ENCODE measurements around the gene SEC14L6.
"Not testable (repeated sequence)": the region's sequence is repeated elsewhere in the genome, so short reads cannot be mapped to it uniquely, and the experiment has no call there.

The SEC14L6 gene

DNA sequence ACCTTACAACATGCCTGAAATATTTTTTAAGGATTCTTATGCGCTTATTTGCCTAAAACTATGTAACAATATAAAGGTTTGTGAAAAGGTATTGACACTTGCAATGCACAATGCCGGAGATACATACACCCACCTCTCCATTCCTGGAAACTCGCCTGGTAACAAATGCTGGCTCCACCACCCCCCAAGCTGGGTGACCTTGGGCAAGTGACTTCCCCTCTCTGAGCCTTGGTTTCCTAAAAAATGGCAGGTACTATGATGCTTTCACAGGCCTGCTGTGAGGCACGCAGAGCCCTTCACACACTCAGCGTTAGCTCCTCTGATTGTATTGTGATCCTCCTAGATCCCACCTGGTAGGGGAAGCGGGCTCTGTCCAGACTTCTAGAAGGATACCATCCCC, 25.7 kb upstream of the SEC14L6 start:
- no peak overlapping the region for H3K27ac ChIP-seq (ENCODE audit: low read depth, low read length)
- no peak overlapping the region for H3K4me2 ChIP-seq (ENCODE audit: low read length)
- no peak overlapping the region for H3K4ac ChIP-seq (ENCODE audit: low read depth, low read length)
- no peaks in the 10 kb centered on the region for H3K27me3 ChIP-seq (ENCODE audit: insufficient read depth, low read length, poor library complexity)
- no peak overlapping the region for H2BK5ac ChIP-seq (ENCODE audit: low read length)
- no peak for DNase-seq
- H3K4me1 ChIP-seq (ENCODE audit: control insufficient read depth, low read depth, low read length) = no peaks in the 10 kb centered on the region
- no peaks in the 10 kb centered on the region for H3K79me1 ChIP-seq (ENCODE audit: low read length)
- H4K5ac ChIP-seq (ENCODE audit: low read length) = no peak overlapping the region
- H4K8ac ChIP-seq (ENCODE audit: low read depth, low read length) = no peak overlapping the region
- H3K4me3 ChIP-seq (ENCODE audit: low read length) = no peak overlapping the region
- H3K9ac ChIP-seq (ENCODE audit: low read length) = no peak overlapping the region
- no peak overlapping the region for H2AK5ac ChIP-seq (ENCODE audit: low read length)
- H3K56ac ChIP-seq (ENCODE audit: low read length) = no peak overlapping the region
- no peak overlapping the region for H2BK15ac ChIP-seq (replicated peaks; ENCODE audit: low read depth)
- H3K36me3 ChIP-seq (ENCODE audit: control insufficient read depth, insufficient read depth, low read length) = peaks cover 6% of the 10 kb centered on the region
- no CpG with 5 or more reads among the region's 6 CpGs for WGBS (ENCODE audit: extremely low coverage, insufficient coverage, low lambda C conversion rate)
- H2BK120ac ChIP-seq (ENCODE audit: low read depth, low read length) = no peak overlapping the region
- H3K18ac ChIP-seq (ENCODE audit: low read length) = no peak overlapping the region
- no peak overlapping the region for H3K23ac ChIP-seq (ENCODE audit: low read length)
- no peaks in the 10 kb centered on the region for H3K79me2 ChIP-seq (ENCODE audit: control insufficient read depth, insufficient read depth, low read length)

DNA sequence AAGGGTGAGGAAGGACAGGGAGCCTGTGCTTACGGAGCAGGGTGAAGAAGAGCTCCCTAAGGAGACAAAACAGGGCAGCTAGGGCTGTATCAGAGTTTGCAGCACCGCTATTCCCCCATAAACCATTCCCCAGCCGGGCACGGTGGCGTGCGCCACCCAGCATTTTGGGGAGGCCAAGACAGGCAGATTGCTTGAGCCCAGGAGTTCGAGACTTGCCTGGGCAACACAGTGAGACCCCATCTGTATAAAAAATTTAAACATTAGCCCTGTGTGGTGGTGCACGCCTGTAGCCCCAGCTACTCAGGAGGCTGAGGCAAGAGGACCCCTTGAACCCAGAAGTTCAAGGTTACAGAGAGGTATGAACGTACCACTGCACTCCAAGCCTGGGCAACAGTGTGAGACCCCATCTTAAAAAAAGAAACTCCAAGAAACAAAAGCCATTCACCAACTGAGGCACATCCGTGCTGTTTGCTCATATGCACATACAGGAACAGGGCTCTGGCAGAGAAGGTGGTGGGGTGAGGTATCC, 23.2 kb upstream of the SEC14L6 start:
- H4K8ac ChIP-seq (ENCODE audit: low read depth, low read length) = no peak overlapping the region
- no peaks in the 10 kb centered on the region for H3K36me3 ChIP-seq (ENCODE audit: control insufficient read depth, insufficient read depth, low read length)
- no peak overlapping the region for H4K5ac ChIP-seq (ENCODE audit: low read length)
- no peak overlapping the region for H3K4me3 ChIP-seq (ENCODE audit: low read length)
- WGBS (ENCODE audit: extremely low coverage, insufficient coverage, low lambda C conversion rate) = no CpG with 5 or more reads among the region's 10 CpGs
- H3K9ac ChIP-seq (ENCODE audit: low read length) = no peak overlapping the region
- no peaks in the 10 kb centered on the region for H3K4me1 ChIP-seq (ENCODE audit: control insufficient read depth, low read depth, low read length)
- no peak for DNase-seq
- no peaks in the 10 kb centered on the region for H3K79me1 ChIP-seq (ENCODE audit: low read length)
- no peak overlapping the region for H3K27ac ChIP-seq (ENCODE audit: low read depth, low read length)
- no peak overlapping the region for H3K23ac ChIP-seq (ENCODE audit: low read length)
- no peak overlapping the region for H2BK120ac ChIP-seq (ENCODE audit: low read depth, low read length)
- H2BK5ac ChIP-seq (ENCODE audit: low read length) = no peak overlapping the region
- no peaks in the 10 kb centered on the region for H3K27me3 ChIP-seq (ENCODE audit: insufficient read depth, low read length, poor library complexity)
- no peak overlapping the region for H2BK15ac ChIP-seq (replicated peaks; ENCODE audit: low read depth)
- no peak overlapping the region for H3K4ac ChIP-seq (ENCODE audit: low read depth, low read length)
- H2AK5ac ChIP-seq (ENCODE audit: low read length) = no peak overlapping the region
- no peak overlapping the region for H3K56ac ChIP-seq (ENCODE audit: low read length)
- no peak overlapping the region for H3K18ac ChIP-seq (ENCODE audit: low read length)
- H3K79me2 ChIP-seq (ENCODE audit: control insufficient read depth, insufficient read depth, low read length) = no peaks in the 10 kb centered on the region
- no peak overlapping the region for H3K4me2 ChIP-seq (ENCODE audit: low read length)

DNA sequence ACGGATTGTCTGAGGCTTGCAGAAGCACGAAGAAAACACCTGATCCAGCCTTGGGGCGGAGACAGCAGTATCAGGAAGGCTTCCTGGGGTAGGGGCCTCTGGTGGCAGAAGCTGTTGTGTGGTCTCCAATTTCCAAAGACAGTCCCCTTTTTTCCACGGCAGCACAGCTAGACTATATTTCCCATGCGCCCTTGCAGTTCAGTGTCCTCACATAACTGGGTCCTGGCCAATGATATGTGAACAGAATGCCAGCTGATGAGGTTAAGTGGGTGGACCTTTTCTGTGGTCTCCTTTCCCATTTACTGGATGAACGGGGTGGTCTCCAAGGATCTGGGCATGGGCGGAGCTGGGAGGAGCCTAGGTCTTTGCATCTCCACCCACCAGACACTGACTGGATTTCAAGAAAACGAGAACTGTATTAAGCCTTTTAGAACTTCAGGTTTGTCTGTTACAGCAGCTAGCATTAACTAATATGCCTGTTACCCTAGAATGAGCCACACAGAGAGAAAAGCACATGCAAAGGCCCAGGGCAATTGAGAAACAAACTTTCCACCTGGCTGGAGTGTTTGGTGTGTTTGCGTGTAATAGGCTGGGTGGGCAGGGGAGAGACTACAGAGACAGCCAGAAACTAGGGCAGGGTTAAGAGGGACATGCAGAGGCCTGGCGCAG, 21.7 kb upstream of the SEC14L6 start:
- no peak overlapping the region for H2BK120ac ChIP-seq (ENCODE audit: low read depth, low read length)
- H3K18ac ChIP-seq (ENCODE audit: low read length) = no peak overlapping the region
- no peak overlapping the region for H3K9ac ChIP-seq (ENCODE audit: low read length)
- peak; percentile 80 for DNase-seq
- no peaks in the 10 kb centered on the region for H3K4me1 ChIP-seq (ENCODE audit: control insufficient read depth, low read depth, low read length)
- H3K36me3 ChIP-seq (ENCODE audit: control insufficient read depth, insufficient read depth, low read length) = no peaks in the 10 kb centered on the region
- H3K4ac ChIP-seq (ENCODE audit: low read depth, low read length) = no peak overlapping the region
- no peaks in the 10 kb centered on the region for H3K27me3 ChIP-seq (ENCODE audit: insufficient read depth, low read length, poor library complexity)
- no peak overlapping the region for H2BK15ac ChIP-seq (replicated peaks; ENCODE audit: low read depth)
- H4K8ac ChIP-seq (ENCODE audit: low read depth, low read length) = no peak overlapping the region
- H3K4me3 ChIP-seq (ENCODE audit: low read length) = no peak overlapping the region
- no peak overlapping the region for H2BK5ac ChIP-seq (ENCODE audit: low read length)
- H3K79me1 ChIP-seq (ENCODE audit: low read length) = no peaks in the 10 kb centered on the region
- no peak overlapping the region for H3K27ac ChIP-seq (ENCODE audit: low read depth, low read length)
- no peak overlapping the region for H3K23ac ChIP-seq (ENCODE audit: low read length)
- H3K4me2 ChIP-seq (ENCODE audit: low read length) = no peak overlapping the region
- no peak overlapping the region for H3K56ac ChIP-seq (ENCODE audit: low read length)
- H2AK5ac ChIP-seq (ENCODE audit: low read length) = no peak overlapping the region
- H3K79me2 ChIP-seq (ENCODE audit: control insufficient read depth, insufficient read depth, low read length) = no peaks in the 10 kb centered on the region
- peak overlapping the region; percentile 6 for H4K5ac ChIP-seq (ENCODE audit: low read length)
- WGBS (ENCODE audit: extremely low coverage, insufficient coverage, low lambda C conversion rate) = no CpG with 5 or more reads among the region's 10 CpGs

DNA sequence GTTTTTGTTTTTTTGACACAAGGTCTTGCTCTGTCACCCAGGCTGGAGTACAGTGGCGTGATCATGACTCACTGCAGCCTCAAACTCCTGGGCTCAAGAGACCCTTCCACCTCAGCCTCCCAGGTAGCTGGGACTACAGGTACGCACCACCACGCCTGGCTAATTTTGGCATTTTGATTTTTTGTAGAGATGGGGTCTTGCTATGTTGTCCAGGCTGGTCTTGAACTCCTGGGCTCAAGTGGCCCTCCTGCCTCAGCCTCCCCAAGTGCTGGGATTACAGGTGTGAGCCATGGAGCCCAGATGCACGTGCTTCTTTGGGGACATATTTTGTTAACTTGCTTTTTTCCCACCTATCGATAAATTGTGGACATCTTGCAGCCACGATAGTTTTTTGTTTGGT, 20.7 kb upstream of the SEC14L6 start:
- DNase-seq; H2BK120ac ChIP-seq (ENCODE audit: low read depth, low read length); H2AK5ac ChIP-seq (ENCODE audit: low read length); H3K23ac ChIP-seq (ENCODE audit: low read length); H4K8ac ChIP-seq (ENCODE audit: low read depth, low read length); H3K27me3 ChIP-seq (ENCODE audit: insufficient read depth, low read length, poor library complexity); H2BK5ac ChIP-seq (ENCODE audit: low read length); H3K4me3 ChIP-seq (ENCODE audit: low read length); H3K4me1 ChIP-seq (ENCODE audit: control insufficient read depth, low read depth, low read length); H3K79me2 ChIP-seq (ENCODE audit: control insufficient read depth, insufficient read depth, low read length); H3K36me3 ChIP-seq (ENCODE audit: control insufficient read depth, insufficient read depth, low read length); H3K9ac ChIP-seq (ENCODE audit: low read length); H2BK15ac ChIP-seq (replicated peaks; ENCODE audit: low read depth); H3K4ac ChIP-seq (ENCODE audit: low read depth, low read length); H3K56ac ChIP-seq (ENCODE audit: low read length); H3K79me1 ChIP-seq (ENCODE audit: low read length); H3K4me2 ChIP-seq (ENCODE audit: low read length); H3K27ac ChIP-seq (ENCODE audit: low read depth, low read length); H4K5ac ChIP-seq (ENCODE audit: low read length); H3K18ac ChIP-seq (ENCODE audit: low read length): not testable (repeated sequence)
- WGBS (ENCODE audit: extremely low coverage, insufficient coverage, low lambda C conversion rate) = no CpG with 5 or more reads among the region's 6 CpGs

DNA sequence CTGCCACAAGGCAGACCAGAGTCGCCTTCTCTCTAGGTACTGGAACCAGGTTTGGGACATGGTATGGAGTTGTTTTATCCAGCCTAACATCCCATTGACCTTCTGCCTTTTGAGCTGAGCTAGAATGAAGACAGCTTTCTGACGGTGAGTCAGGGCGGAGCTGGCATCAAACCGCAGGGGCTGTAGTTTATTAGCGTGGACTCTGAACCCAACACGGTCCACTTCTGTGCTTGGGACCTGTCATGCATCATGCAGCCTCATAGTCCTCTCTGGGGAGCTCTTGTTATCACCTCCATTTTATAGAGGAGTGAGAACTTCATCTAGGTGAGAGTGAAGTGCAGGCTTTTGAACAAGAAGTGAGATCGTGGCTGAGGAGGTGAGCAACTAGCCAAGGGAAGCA, 19.6 kb upstream of the SEC14L6 start:
- no peak overlapping the region for H2AK5ac ChIP-seq (ENCODE audit: low read length)
- no peak overlapping the region for H3K4me2 ChIP-seq (ENCODE audit: low read length)
- H2BK120ac ChIP-seq (ENCODE audit: low read depth, low read length) = no peak overlapping the region
- no peak overlapping the region for H3K4me3 ChIP-seq (ENCODE audit: low read length)
- no peak overlapping the region for H3K9ac ChIP-seq (ENCODE audit: low read length)
- H3K79me2 ChIP-seq (ENCODE audit: control insufficient read depth, insufficient read depth, low read length) = no peaks in the 10 kb centered on the region
- no peak for DNase-seq
- no peak overlapping the region for H3K4ac ChIP-seq (ENCODE audit: low read depth, low read length)
- H2BK15ac ChIP-seq (replicated peaks; ENCODE audit: low read depth) = no peak overlapping the region
- no peak overlapping the region for H4K8ac ChIP-seq (ENCODE audit: low read depth, low read length)
- H3K18ac ChIP-seq (ENCODE audit: low read length) = no peak overlapping the region
- H2BK5ac ChIP-seq (ENCODE audit: low read length) = no peak overlapping the region
- no peak overlapping the region for H3K27ac ChIP-seq (ENCODE audit: low read depth, low read length)
- WGBS (ENCODE audit: extremely low coverage, insufficient coverage, low lambda C conversion rate) = no CpG with 5 or more reads among the region's 7 CpGs
- no peak overlapping the region for H3K56ac ChIP-seq (ENCODE audit: low read length)
- H3K36me3 ChIP-seq (ENCODE audit: control insufficient read depth, insufficient read depth, low read length) = no peaks in the 10 kb centered on the region
- H3K4me1 ChIP-seq (ENCODE audit: control insufficient read depth, low read depth, low read length) = peaks cover 5% of the 10 kb centered on the region
- no peak overlapping the region for H4K5ac ChIP-seq (ENCODE audit: low read length)
- no peaks in the 10 kb centered on the region for H3K27me3 ChIP-seq (ENCODE audit: insufficient read depth, low read length, poor library complexity)
- H3K79me1 ChIP-seq (ENCODE audit: low read length) = no peaks in the 10 kb centered on the region
- no peak overlapping the region for H3K23ac ChIP-seq (ENCODE audit: low read length)

DNA sequence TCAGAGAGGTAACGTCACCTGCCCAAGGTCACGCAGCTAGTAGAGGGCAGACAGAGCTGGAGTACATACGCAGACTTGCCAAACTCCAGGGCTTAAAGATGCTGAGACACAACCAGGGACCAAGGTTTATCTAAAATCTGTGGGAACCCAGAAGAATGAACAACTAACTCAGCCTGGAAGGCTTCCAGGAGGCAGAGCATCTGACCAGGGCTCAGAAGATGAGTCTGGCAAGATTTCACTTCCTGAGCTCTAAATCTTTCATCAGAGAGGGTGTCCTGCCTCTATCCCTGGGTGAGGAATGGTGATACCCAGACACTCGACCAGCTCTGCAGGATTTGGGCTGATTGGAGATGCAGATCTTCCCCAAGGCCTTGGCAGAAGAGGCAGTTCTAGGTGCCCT, 18.8 kb upstream of the SEC14L6 start:
- Histone ChIP-seq H3K9ac (ENCODE audit: low read length) (no peak overlapping the region), H3K4me3 (ENCODE audit: low read length) (no peak overlapping the region), H2BK15ac (replicated peaks; ENCODE audit: low read depth) (no peak overlapping the region), H3K18ac (ENCODE audit: low read length) (no peak overlapping the region), H2BK120ac (ENCODE audit: low read depth, low read length) (no peak overlapping the region), H3K4me2 (ENCODE audit: low read length) (no peak overlapping the region), H3K27me3 (ENCODE audit: insufficient read depth, low read length, poor library complexity) (no peaks in the 10 kb centered on the region), H3K36me3 (ENCODE audit: control insufficient read depth, insufficient read depth, low read length) (no peaks in the 10 kb centered on the region), H3K79me2 (ENCODE audit: control insufficient read depth, insufficient read depth, low read length) (no peaks in the 10 kb centered on the region), H4K8ac (ENCODE audit: low read depth, low read length) (no peak overlapping the region), H3K56ac (ENCODE audit: low read length) (no peak overlapping the region), H3K4ac (ENCODE audit: low read depth, low read length) (no peak overlapping the region), H2AK5ac (ENCODE audit: low read length) (no peak overlapping the region), H2BK5ac (ENCODE audit: low read length) (no peak overlapping the region), H4K5ac (ENCODE audit: low read length) (no peak overlapping the region), H3K4me1 (ENCODE audit: control insufficient read depth, low read depth, low read length) (peaks cover 5% of the 10 kb centered on the region), H3K23ac (ENCODE audit: low read length) (no peak overlapping the region), H3K27ac (ENCODE audit: low read depth, low read length) (no peak overlapping the region), H3K79me1 (ENCODE audit: low read length) (no peaks in the 10 kb centered on the region)
- no peak for DNase-seq
- WGBS (ENCODE audit: extremely low coverage, insufficient coverage, low lambda C conversion rate) = no CpG with 5 or more reads among the region's 4 CpGs

Measured in mesendoderm (in vitro differentiated cells).